MCF 10A (cell line): ENCODE results near the gene TMPRSS13. TPM values are rescaled to one million over a fixed set of nuclear protein-coding genes. Genes with fewer than 3 reads are reported as not detected.
"Not testable (repeated sequence)": the region's sequence is repeated elsewhere in the genome, so short reads cannot be mapped to it uniquely, and the experiment has no call there.

Experiments used
- BruUV-seq: library from RNA; stranded (reverse); fragments of 400-500 nt; replicated peaks from 2 replicates; lab custom pipeline; 2021; lab: Mats Ljungman, UMichigan
- CTCF ChIA-PET: fragments of 300-600 bp; sonication (Branson Sonifier 250); formaldehyde crosslinking; extraction: SDS; loops from one replicate; lab custom pipeline; 2021; ENCODE audit warnings: antibody characterized with exemption, inconsistent platforms; lab: Yijun Ruan, JAX
- POLR2A ChIA-PET: fragments of 300-600, 350-650 bp; sonication (Branson Sonifier 250); formaldehyde crosslinking; extraction: SDS; loops from one replicate; lab custom pipeline; 2020; ENCODE audit warnings: antibody characterized with exemption, inconsistent platforms; lab: Yijun Ruan, JAX
- DNase-seq: peaks from one replicate; pipeline ENCODE4 v3.0.0-alpha.2; 2018; ENCODE audit not compliant: unreplicated experiment
- H3K27ac Mint-ChIP-seq: one replicate; pipeline ENCODE4 v1.8.0; 2022; ENCODE audit warnings: mild to moderate bottlenecking, low read depth, mixed read lengths; ENCODE audit not compliant: unreplicated experiment
- H3K27me3 Mint-ChIP-seq: one replicate; pipeline ENCODE4 v1.8.0; 2022; ENCODE audit warnings: mixed read lengths; ENCODE audit not compliant: insufficient read depth, unreplicated experiment
- H3K36me3 Mint-ChIP-seq: one replicate; pipeline ENCODE4 v1.8.0; 2022; ENCODE audit warnings: mild to moderate bottlenecking, moderate library complexity, mixed read lengths; ENCODE audit not compliant: insufficient read depth, unreplicated experiment
- H3K4me1 Mint-ChIP-seq: one replicate; pipeline ENCODE4 v1.8.0; 2022; ENCODE audit warnings: mixed read lengths; ENCODE audit not compliant: insufficient read depth, unreplicated experiment
- H3K4me3 Mint-ChIP-seq: one replicate; pipeline ENCODE4 v1.8.0; 2022; ENCODE audit warnings: mild to moderate bottlenecking, moderate library complexity, mixed read lengths; ENCODE audit not compliant: unreplicated experiment
- H3K9me3 Mint-ChIP-seq: one replicate; pipeline ENCODE4 v1.8.0; 2022; ENCODE audit warnings: mixed read lengths; ENCODE audit not compliant: unreplicated experiment
- CTCF ChIP-seq: fragments of 200-600 bp; IDR thresholded peaks from one replicate; pipeline ENCODE4 v1.8.0; 2022; ENCODE audit warnings: antibody characterized with exemption, mild to moderate bottlenecking; ENCODE audit not compliant: unreplicated experiment
- intact Hi-C: fragments of 100-400 bp; cut with micrococcal nuclease; formaldehyde crosslinking; loops from 2 replicates; pipeline ENCODE4 v1.14.1; 2022
- total RNA-seq: library from RNA; stranded (reverse); gene quantifications from 2 replicates; pipeline ENCODE4 v1.2.3, GENCODE V29; 2022

TMPRSS13 gene
- total RNA-seq, 1 experiment from 2014 or later, result not detected

DNA sequence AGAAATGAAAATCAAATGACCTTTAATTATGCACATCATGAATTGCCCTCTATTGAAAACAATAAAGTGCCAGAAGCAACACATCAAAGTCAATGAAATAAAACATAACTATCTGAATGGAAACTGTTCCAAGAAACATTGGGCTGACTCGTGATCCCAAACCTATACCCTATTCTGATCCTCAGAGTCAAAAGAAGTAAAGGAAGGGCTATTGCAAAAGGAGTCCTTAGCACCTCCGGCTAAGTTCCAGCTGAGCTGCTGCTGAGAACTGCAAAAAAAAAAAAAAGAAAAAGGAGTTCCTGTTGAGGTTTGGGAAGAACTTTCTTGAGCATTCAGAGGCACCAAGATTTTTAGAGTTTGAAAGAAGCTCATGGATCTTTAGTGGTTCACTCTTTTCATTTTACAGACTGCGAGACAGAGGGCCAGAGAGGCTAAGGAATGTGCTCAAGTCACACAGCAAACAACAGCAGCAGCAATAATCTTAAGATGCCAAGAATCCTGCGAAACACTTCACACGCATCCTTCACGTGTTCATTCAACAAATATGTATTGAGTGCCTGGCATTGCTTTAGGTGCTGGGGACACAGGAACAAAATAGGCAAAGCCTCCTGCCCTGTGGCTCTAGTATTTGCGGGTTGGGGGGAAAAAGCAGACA is 841 bp upstream of the TMPRSS13 start:
- no peaks in the 10 kb centered on the region for H3K36me3 Mint-ChIP-seq
- DNase-seq, result no peak
- TF ChIP-seq CTCF, result no peak
- no peak overlapping the region for H3K27ac Mint-ChIP-seq
- H3K9me3 Mint-ChIP-seq, result no peaks in the 10 kb centered on the region
- no TSS peak for BruUV-seq
- ChIA-PET CTCF (interaction anchor here (0.9 to 1.2 kb wide), 2 partner anchors 17 to 86 kb away, joined by 3 to 4 read pairs; no protein-coding TSS in a partner anchor), POLR2A (no interaction called here)
- H3K4me3 Mint-ChIP-seq, result no peak overlapping the region
- intact Hi-C loops, result no loop called here
- no peaks in the 10 kb centered on the region for H3K4me1 Mint-ChIP-seq
- H3K27me3 Mint-ChIP-seq, result peaks cover 46% of the 10 kb centered on the region

DNA sequence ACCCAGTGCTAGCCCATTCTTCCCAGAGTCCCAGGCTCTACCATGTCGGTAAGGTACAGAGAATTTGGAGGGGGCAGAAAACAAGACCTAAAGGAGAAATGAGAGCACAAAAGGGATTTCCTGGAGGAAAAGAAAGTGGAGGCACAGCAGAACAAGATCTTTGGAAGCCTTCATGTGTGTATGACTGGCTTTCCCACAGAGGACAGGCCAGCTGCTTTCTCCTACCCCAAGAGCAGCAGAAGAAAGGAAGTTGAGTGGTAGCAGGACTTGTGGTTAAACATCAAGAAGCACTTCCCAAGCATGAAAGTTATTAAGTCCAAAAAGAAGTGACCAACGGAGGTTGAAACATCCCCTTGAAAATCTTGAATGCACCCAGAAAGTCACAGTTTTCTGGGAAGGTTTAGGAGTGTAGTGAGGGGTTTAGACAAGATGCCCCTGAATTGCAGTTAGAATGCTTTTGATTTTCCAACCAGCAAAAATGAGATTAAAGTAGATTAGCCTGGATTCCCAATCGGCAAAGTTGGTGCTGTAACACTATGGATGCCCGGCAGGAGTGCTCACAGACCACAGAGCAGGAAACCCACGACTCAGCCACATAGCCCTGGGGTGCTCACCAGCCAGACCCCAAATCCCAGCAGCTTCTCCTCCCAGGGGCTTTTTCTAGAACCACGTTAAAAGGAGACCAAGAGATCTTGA is 608 bp downstream of the TMPRSS13 start:
- Mint-ChIP-seq H3K27ac (no peak overlapping the region), H3K27me3 (peaks cover 46% of the 10 kb centered on the region), H3K36me3 (no peaks in the 10 kb centered on the region), H3K4me1 (no peaks in the 10 kb centered on the region), H3K4me3 (no peak overlapping the region), H3K9me3 (no peaks in the 10 kb centered on the region)
- ChIA-PET POLR2A (no interaction called here), CTCF (interaction anchor here (0.6 to 1.8 kb wide), 4 partner anchors 18 to 172 kb away, joined by 3 to 7 read pairs (median 3); no protein-coding TSS in a partner anchor)
- no TSS peak for BruUV-seq
- intact Hi-C loops, result no loop called here
- DNase-seq, result no peak
- no peak for TF ChIP-seq CTCF

DNA sequence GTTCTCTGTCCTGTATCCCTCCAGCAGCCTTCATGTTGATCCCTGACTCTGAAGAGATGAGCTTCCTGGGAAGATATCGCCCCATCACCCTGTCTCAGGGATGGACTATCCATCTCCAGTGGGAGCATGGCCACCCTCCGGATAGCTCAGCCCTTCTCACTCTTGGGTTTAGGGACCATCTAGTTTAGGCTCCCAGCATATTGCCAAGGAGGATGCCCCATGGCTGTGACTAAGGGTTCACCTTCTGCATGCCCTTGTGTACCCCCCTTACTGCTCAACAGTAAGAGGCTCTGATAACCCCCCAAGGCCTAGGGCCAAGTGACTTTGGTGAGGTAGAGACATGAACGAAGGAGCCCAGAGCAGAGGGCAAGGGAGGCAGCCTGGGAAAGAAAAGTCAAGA is 1.3 kb downstream of the TMPRSS13 start:
- Mint-ChIP-seq H3K27me3 (peaks cover 46% of the 10 kb centered on the region), H3K27ac (no peak overlapping the region), H3K9me3 (no peaks in the 10 kb centered on the region), H3K4me3 (no peak overlapping the region), H3K36me3 (no peaks in the 10 kb centered on the region), H3K4me1 (no peaks in the 10 kb centered on the region)
- CTCF ChIA-PET, result interaction anchor here (0.6 to 1.8 kb wide), 3 partner anchors 19 to 171 kb away, joined by 3 to 7 read pairs (median 3); no protein-coding TSS in a partner anchor
- TF ChIP-seq CTCF, result no peak
- intact Hi-C loops, result no loop called here
- no TSS peak for BruUV-seq
- DNase-seq, result no peak
- POLR2A ChIA-PET, result no interaction called here

DNA sequence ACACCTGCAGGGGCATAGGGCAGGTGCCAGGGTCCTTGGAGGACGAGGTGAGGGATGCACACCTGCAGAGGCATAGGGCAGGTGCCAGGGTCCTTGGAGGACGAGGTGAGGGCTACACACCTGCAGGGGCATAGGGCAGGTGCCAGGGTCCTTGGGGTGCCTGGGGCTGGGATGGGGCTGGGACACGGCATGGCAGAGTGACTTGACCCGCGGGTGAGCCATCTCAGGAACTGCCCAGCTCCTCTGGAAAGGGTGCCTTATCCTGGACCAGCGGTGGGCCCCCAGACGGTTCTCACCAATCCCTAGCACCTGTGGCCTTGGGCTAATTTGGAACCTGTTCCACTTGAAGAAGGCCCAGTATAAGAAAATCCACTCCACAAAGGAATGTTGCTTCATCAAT is 3.0 kb downstream of the TMPRSS13 start:
- H3K36me3 Mint-ChIP-seq, POLR2A ChIA-PET, H3K9me3 Mint-ChIP-seq, DNase-seq, H3K4me3 Mint-ChIP-seq, H3K27ac Mint-ChIP-seq, BruUV-seq, intact Hi-C loops, H3K4me1 Mint-ChIP-seq: not testable (repeated sequence)
- CTCF ChIA-PET, result interaction anchor here (0.7 kb wide), 1 partner anchor 20 kb away, joined by 3 read pairs; no protein-coding TSS in a partner anchor
- peaks cover 46% of the 10 kb centered on the region for H3K27me3 Mint-ChIP-seq
